HepG2 (cell line): ENCODE results near the gene PFDN2. TPM values are rescaled to one million over a fixed set of nuclear protein-coding genes. Genes with fewer than 3 reads are reported as not detected.

Source experiments
- ATAC-seq: fragments of 200-7000 bp; cut with Tn5 transposase; 3 replicates; pipeline ENCODE4 v1.9.1; 2020; ENCODE audit warnings: mild to moderate bottlenecking, moderate library complexity
- BruUV-seq: library from RNA; stranded (reverse); fragments of 400-500 nt; replicated peaks from 2 replicates; lab custom pipeline; 2021; lab: Mats Ljungman, UMichigan
- CTCF ChIA-PET: fragments of 300-600 bp; formaldehyde crosslinking; extraction: SDS; loops from one replicate; lab custom pipeline; 2021; ENCODE audit warnings: low total read pairs, inconsistent platforms, low intra/inter-chr PET ratio; lab: Yijun Ruan, JAX
- POLR2A ChIA-PET: fragments of 350-600 bp; sonication (Branson Sonifier 250); formaldehyde crosslinking; loops from one replicate; lab custom pipeline; 2020; ENCODE audit warnings: antibody characterized with exemption, inconsistent platforms; lab: Yijun Ruan, JAX
- DNase-seq: peaks from one replicate; pipeline ENCODE4 v3.0.0-alpha.2; 2015; ENCODE audit warnings: low spot score
- FAIRE-seq: peaks from 3 replicates; lab custom pipeline; 2011; peaks lifted over from hg19 to GRCh38; lab: Jason Lieb, UNC
- H2AFZ ChIP-seq: one replicate; pipeline ENCODE4 v1.6.1; 2011; ENCODE audit warnings: low read length, inconsistent platforms
- H3K27ac ChIP-seq: fragments of 300-600 bp; 3 replicates; pipeline ENCODE4 v1.8.0; 2011; ENCODE audit warnings: mixed run types, mild to moderate bottlenecking, mixed read lengths, low read length, inconsistent platforms; ENCODE audit not compliant: insufficient read depth; ENCODE audit errors: extremely low read length
- H3K27me3 ChIP-seq, 2 experiments: fragments of 200-600 bp in 1 of 2; 2 replicates in 1 of 2; 3 replicates in 1 of 2; pipeline versions ENCODE4 v1.6.0 to v1.8.0; 2011; ENCODE audit warnings: low read length in 2 of 2, mild to moderate bottlenecking in 2 of 2, moderate library complexity in 2 of 2, inconsistent platforms in 1 of 2; ENCODE audit not compliant: insufficient read depth in 2 of 2, control insufficient read depth in 1 of 2
- H3K36me3 ChIP-seq, 2 experiments: fragments of 200-600 bp in 1 of 2; replicated peaks in 1 of 2; 2 replicates in 1 of 2; 3 replicates in 1 of 2; pipeline versions ENCODE4 v1.5.1 to v1.8.0; 2011; ENCODE audit warnings: low read length in 2 of 2, inconsistent platforms in 1 of 2; ENCODE audit not compliant: insufficient read depth in 2 of 2, control insufficient read depth in 1 of 2
- H3K4me1 ChIP-seq: 2 replicates; pipeline ENCODE4 v1.5.1; 2012; ENCODE audit warnings: low read length, inconsistent platforms; ENCODE audit not compliant: insufficient read depth
- H3K4me2 ChIP-seq: 2 replicates; pipeline ENCODE4 v1.6.0; 2011; ENCODE audit warnings: low read depth, low read length, inconsistent platforms
- H3K4me3 ChIP-seq, 3 experiments: fragments of 200-600 bp in 1 of 3; sonication (generic), shearing (Covaris generic) in 1 of 3; replicated peaks in 1 of 3; 2 replicates each; pipeline ENCODE4 v1.5.1; 2011 to 2016; ENCODE audit warnings: low read length in 3 of 3, inconsistent platforms in 2 of 3, low read depth in 2 of 3, mild to moderate bottlenecking in 2 of 3, control low read depth in 1 of 3, mixed read lengths in 1 of 3; ENCODE audit not compliant: insufficient read depth in 1 of 3
- H3K79me2 ChIP-seq: one replicate; pipeline ENCODE4 v1.6.1; 2011; ENCODE audit warnings: low read length, inconsistent platforms; ENCODE audit not compliant: insufficient read depth
- H3K9ac ChIP-seq: 2 replicates; pipeline ENCODE4 v1.6.0; 2011; ENCODE audit warnings: mild to moderate bottlenecking, low read depth, low read length, inconsistent platforms; ENCODE audit not compliant: insufficient read depth
- H3K9me3 ChIP-seq: 2 replicates; pipeline ENCODE4 v1.5.1; 2012; ENCODE audit warnings: mild to moderate bottlenecking, low read length
- H4K20me1 ChIP-seq: 2 replicates; pipeline ENCODE4 v1.6.0; 2011; ENCODE audit warnings: inconsistent platforms, mild to moderate bottlenecking, low read length, moderate library complexity; ENCODE audit not compliant: insufficient read depth
- AGO1 ChIP-seq: fragments of 200-400 bp; formaldehyde crosslinking; IDR thresholded peaks from 2 replicates; pipeline ENCODE4 v1.6.1; 2017; ENCODE audit warnings: mild to moderate bottlenecking, low read depth, low read length, moderate library complexity; ENCODE audit not compliant: poor library complexity, severe bottlenecking
- EP300 ChIP-seq, 3 experiments: sonication (generic) in 1 of 3; formaldehyde crosslinking in 1 of 3; IDR thresholded peaks; 2 replicates each; pipeline versions ENCODE4 v1.5.1 to v1.6.1; 2011 to 2020; ENCODE audit warnings: low read depth in 2 of 3, low read length in 2 of 3, borderline replicate concordance in 1 of 3, improper control_type of control experiment in 1 of 3, mild to moderate bottlenecking in 1 of 3, missing genetic modification reagents in 1 of 3, moderate library complexity in 1 of 3
- FLYWCH1 ChIP-seq: sonication (generic); formaldehyde crosslinking; IDR thresholded peaks from 2 replicates; pipeline ENCODE4 v1.8.1; 2023; ENCODE audit warnings: mild to moderate bottlenecking, missing genetic modification reagents
- KDM4B ChIP-seq: sonication (generic); formaldehyde crosslinking; IDR thresholded peaks from 2 replicates; pipeline ENCODE4 v1.4.0; 2020; ENCODE audit warnings: missing genetic modification reagents
- MAZ ChIP-seq, 2 experiments: sonication (generic) in 1 of 2; formaldehyde crosslinking in 1 of 2; IDR thresholded peaks; 2 replicates each; pipeline versions ENCODE4 v1.5.0 to v1.6.1; 2012 to 2020; ENCODE audit warnings: low read depth in 2 of 2, mild to moderate bottlenecking in 2 of 2, borderline replicate concordance in 1 of 2, improper control_type of control experiment in 1 of 2, low read length in 1 of 2, missing genetic modification reagents in 1 of 2, moderate library complexity in 1 of 2
- PHF5A ChIP-seq: IDR thresholded peaks from one replicate; pipeline ENCODE4 v1.6.1; 2018; ENCODE audit warnings: low read depth, missing genetic modification reagents; ENCODE audit not compliant: unreplicated experiment
- ZNF441 ChIP-seq: sonication (generic); formaldehyde crosslinking; IDR thresholded peaks from 2 replicates; pipeline ENCODE4 v1.7.0; 2021; ENCODE audit warnings: missing genetic modification reagents, borderline replicate concordance
- ZNF660 ChIP-seq: sonication (generic); formaldehyde crosslinking; IDR thresholded peaks from 2 replicates; pipeline ENCODE4 v1.5.1; 2020; ENCODE audit warnings: mild to moderate bottlenecking, low read depth, missing genetic modification reagents, borderline replicate concordance
- WGBS: methylation state at CpG from one replicate; pipeline ENCODE4 v1.1.6; 2017; ENCODE audit warnings: low lambda C conversion rate; 5-methylcytosine and 5-hydroxymethylcytosine counted together
- in situ Hi-C: cut with HindIII; loops from 2 replicates; pipeline ENCODE4 v1.10.0; 2017; ENCODE audit warnings: low pct_unique_long_range_greater_than_20kb; ENCODE audit not compliant: extremely low pct_ligation_motif_present
- intact Hi-C: fragments of 100-400 bp; cut with micrococcal nuclease; formaldehyde crosslinking; loops from one replicate; pipeline ENCODE4 v1.10.0; 2022; ENCODE audit not compliant: unreplicated experiment
- polyA plus RNA-seq, 8 experiments: library from polyadenylated mRNA; depleted of rRNA in 3 of 8; stranded (reverse) in 7 of 8; unstranded in 1 of 8; fragments of >200 nt; fragmentation: Illumina TruSeq in 4 of 8; extraction: Trizol in 4 of 8; gene quantifications; 2 replicates each; pipeline versions ENCODE4 v1.2.1 to v1.2.3, GENCODE V29; 2011 to 2016; ENCODE audit warnings: low read depth in 4 of 8, missing spikeins in 1 of 8, mixed read lengths in 1 of 8; ENCODE audit not compliant: insufficient read depth in 1 of 8
- total RNA-seq, 5 experiments: library from RNA; depleted of rRNA; stranded (reverse); fragments of >200 nt; fragmentation: Illumina TruSeq; extraction: Trizol; gene quantifications; 2 replicates each; pipeline ENCODE4 v1.2.3, GENCODE V29; 2016; ENCODE audit warnings: low read depth in 1 of 5
- TF ChIP-seq, protein P1 (sequence below): sonication (generic); formaldehyde crosslinking; IDR thresholded peaks from 2 replicates; pipeline ENCODE4 v1.5.1; 2020; ENCODE audit warnings: mild to moderate bottlenecking, missing genetic modification reagents, borderline replicate concordance
- TF ChIP-seq, protein P2 (sequence below): fragments of 450-650 bp; IDR thresholded peaks from 2 replicates; pipeline ENCODE4 v1.6.1; 2016

Gene PFDN2
- total and polyA plus RNA-seq, 2 of the 13 experiments (the other 11 are each of a cell fraction or from before 2014, with no cell fraction given), result 62.6 to 63.6 TPM

DNA sequence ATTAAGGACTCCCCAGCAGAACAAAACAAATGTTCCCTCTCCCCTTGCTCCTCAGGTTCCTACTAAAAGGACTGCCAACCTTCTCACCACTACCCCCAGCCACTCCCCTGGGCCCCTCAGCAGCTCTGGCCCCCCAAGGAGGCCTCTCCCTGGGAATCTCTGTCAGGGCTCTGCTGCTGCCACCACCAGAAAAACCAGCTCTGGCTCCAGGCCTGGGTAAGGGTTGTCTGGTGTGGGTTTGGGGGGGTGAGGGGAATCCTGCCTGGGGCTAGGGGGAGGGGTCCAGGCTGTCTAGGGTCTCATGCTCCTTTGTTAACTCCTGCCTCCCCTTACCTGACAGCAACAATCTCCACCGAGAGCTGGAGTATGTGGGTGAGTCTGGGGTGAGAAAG is 33.2 kb downstream of the PFDN2 start:
- Histone ChIP-seq H3K4me1 (peaks cover 38% of the 10 kb centered on the region), H2AFZ (no peak overlapping the region), H3K4me2 (no peak overlapping the region), H3K79me2 (no peaks in the 10 kb centered on the region), H3K36me3 (no peaks in the 10 kb centered on the region), H3K27me3 (peaks cover 3 to 26% of the 10 kb centered on the region in 2 experiments; a peak in 3 of 5 replicates), H4K20me1 (no peaks in the 10 kb centered on the region), H3K4me3 (no peak overlapping the region), H3K27ac (no peak overlapping the region), H3K9me3 (no peaks in the 10 kb centered on the region), H3K9ac (no peak overlapping the region)
- FAIRE-seq, result no peak
- no peak for ATAC-seq
- ChIA-PET POLR2A (interaction anchor here (1.9 kb wide), 1 partner anchor 13 kb away, joined by 4 read pairs; no protein-coding TSS in a partner anchor), CTCF (no interaction called here)
- 83% methylated on average over 1 of the region's 1 CpG for WGBS
- TF ChIP-seq KDM4B (CRISPR knock-in tag), result no peak
- TF ChIP-seq EP300 (IDR thresholded peaks at IDR 0.05; ENCODE audit: low read depth in 2 of 2, low read length in 2 of 2), result no peak
- no peak for TF ChIP-seq EP300 (CRISPR knock-in tag; IDR thresholded peaks at IDR 0.05; ENCODE audit: borderline replicate concordance)
- no peak for TF ChIP-seq FLYWCH1
- no peak for TF ChIP-seq MAZ (IDR thresholded peaks at IDR 0.05; ENCODE audit: borderline replicate concordance, low read depth, low read length)
- no peak for TF ChIP-seq MAZ (CRISPR knock-in tag; IDR thresholded peaks at IDR 0.05; ENCODE audit: low read depth)
- no peak for TF ChIP-seq ZNF441 (CRISPR knock-in tag)
- TF ChIP-seq, protein P1, sequence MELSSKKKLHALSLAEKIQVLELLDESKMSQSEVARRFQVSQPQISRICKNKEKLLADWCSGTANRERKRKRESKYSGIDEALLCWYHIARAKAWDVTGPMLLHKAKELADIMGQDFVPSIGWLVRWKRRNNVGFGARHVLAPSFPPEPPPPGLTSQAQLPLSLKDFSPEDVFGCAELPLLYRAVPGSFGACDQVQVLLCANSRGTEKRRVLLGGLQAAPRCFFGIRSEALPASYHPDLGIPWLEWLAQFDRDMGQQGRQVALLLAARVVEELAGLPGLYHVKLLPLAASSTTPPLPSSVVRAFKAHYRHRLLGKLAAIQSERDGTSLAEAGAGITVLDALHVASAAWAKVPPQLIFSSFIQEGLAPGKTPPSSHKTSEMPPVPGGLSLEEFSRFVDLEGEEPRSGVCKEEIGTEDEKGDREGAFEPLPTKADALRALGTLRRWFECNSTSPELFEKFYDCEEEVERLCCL (CRISPR knock-in tag), result no peak
- TF ChIP-seq, protein P2, sequence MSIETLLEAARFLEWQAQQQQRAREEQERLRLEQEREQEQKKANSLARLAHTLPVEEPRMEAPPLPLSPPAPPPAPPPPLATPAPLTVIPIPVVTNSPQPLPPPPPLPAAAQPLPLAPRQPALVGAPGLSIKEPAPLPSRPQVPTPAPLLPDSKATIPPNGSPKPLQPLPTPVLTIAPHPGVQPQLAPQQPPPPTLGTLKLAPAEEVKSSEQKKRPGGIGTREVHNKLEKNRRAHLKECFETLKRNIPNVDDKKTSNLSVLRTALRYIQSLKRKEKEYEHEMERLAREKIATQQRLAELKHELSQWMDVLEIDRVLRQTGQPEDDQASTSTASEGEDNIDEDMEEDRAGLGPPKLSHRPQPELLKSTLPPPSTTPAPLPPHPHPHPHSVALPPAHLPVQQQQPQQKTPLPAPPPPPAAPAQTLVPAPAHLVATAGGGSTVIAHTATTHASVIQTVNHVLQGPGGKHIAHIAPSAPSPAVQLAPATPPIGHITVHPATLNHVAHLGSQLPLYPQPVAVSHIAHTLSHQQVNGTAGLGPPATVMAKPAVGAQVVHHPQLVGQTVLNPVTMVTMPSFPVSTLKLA, result no peak
- no peak for TF ChIP-seq AGO1
- no peak for TF ChIP-seq PHF5A (CRISPR knock-in tag)
- no peak for TF ChIP-seq ZNF660 (CRISPR knock-in tag)
- intact Hi-C loops (no loop called here), in situ Hi-C loops (no loop called here)
- BruUV-seq, result no TSS peak
- no peak for DNase-seq
